HCT116 (cell line): ENCODE data around the gene SEC31B.

Experiments
- CTCF ChIP-seq, 3 experiments: fragments of 200-600 bp in 1 of 3; sonication (generic) in 1 of 3; IDR thresholded peaks in 2 of 3; conservative IDR thresholded peaks in 1 of 3; 2 replicates each; pipeline ENCODE4 v1.5.1; 2012 to 2017; ENCODE audit warnings: low read depth in 2 of 3, low read length in 2 of 3, antibody characterized with exemption in 1 of 3, borderline replicate concordance in 1 of 3, control low read depth in 1 of 3, mild to moderate bottlenecking in 1 of 3, mixed read lengths in 1 of 3, mixed run types in 1 of 3, moderate library complexity in 1 of 3; ENCODE audit not compliant: insufficient read depth in 1 of 3
- EZH2 ChIP-seq: fragments of 200-600 bp; sonication (generic); IDR thresholded peaks from 2 replicates; pipeline ENCODE4 v1.6.1; 2017; ENCODE audit warnings: antibody characterized with exemption, mixed run types
- POLR2A ChIP-seq: IDR thresholded peaks from 2 replicates; pipeline ENCODE4 v1.7.0; 2011; ENCODE audit warnings: borderline replicate concordance; ENCODE audit not compliant: insufficient read depth, insufficient read length; ENCODE audit errors: extremely low read depth
- POLR2AphosphoS5 ChIP-seq: IDR thresholded peaks from 2 replicates; pipeline ENCODE4 v1.6.1; 2011; ENCODE audit warnings: mild to moderate bottlenecking, low read depth, low read length, moderate library complexity
- TF ChIP-seq, protein P1 (sequence below): IDR thresholded peaks from 2 replicates; pipeline ENCODE4 v1.6.1; 2012

DNA sequence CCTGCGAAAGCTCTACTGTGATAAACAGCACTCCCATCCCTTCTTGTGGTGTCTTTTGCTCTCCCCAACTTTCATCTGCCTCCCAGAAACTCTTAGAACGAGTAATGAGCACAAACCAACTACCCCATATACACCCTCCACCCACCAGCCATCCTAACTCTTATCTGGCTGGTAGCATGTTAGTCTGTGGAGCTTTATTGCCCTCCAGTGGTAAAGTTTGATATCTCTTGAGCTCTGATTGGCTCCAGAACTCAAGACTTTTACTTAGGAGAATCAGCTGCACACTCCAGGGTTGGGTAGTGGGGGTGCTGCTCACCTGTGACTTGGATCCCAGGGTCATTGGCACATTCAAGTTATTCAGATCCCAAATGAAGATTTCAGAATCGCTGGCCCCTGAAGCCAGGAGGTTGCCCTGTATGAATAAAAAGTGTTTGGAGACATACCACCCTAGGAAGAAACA lies 10.9 kb downstream of the SEC31B start:
- TF ChIP-seq POLR2AphosphoS5 (no peak), POLR2A (no peak), CTCF (IDR thresholded peaks at IDR 0.05 in 2 of 3, conservative IDR thresholded peaks at IDR 0.05 in 1 of 3; ENCODE audit: borderline replicate concordance in 1 of 3, insufficient read depth in 1 of 3, low read depth in 2 of 3, low read length in 2 of 3) (peak; percentile 76 to 92 (median 91)), EZH2 (no peak)
- TF ChIP-seq, protein P1, sequence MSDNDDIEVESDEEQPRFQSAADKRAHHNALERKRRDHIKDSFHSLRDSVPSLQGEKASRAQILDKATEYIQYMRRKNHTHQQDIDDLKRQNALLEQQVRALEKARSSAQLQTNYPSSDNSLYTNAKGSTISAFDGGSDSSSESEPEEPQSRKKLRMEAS = no peak
